Kidney epithelial cell (primary cell): ENCODE measurements around the gene NCKAP5. TPM values are rescaled to one million over a fixed set of nuclear protein-coding genes. Genes with fewer than 3 reads are reported as not detected.

ENCODE experiments used
- DNase-seq: peaks from one replicate; pipeline ENCODE4 v3.0.0-alpha.2; 2010; ENCODE audit warnings: low read depth
- H3K27me3 ChIP-seq: 2 replicates; pipeline ENCODE4 v1.6.0; 2011; ENCODE audit warnings: low read length; ENCODE audit not compliant: control insufficient read depth, insufficient read depth
- H3K36me3 ChIP-seq: 2 replicates; pipeline ENCODE4 v1.5.1; 2011; ENCODE audit warnings: low read length; ENCODE audit not compliant: control insufficient read depth, insufficient read depth
- H3K4me3 ChIP-seq: 2 replicates; pipeline ENCODE4 v1.5.1; 2011; ENCODE audit warnings: low read depth, mild to moderate bottlenecking, control low read depth, low read length
- total RNA-seq: library from RNA; depleted of rRNA; stranded (reverse); fragments of >200 nt; gene quantifications from 2 replicates; pipeline ENCODE4 v1.2.3, GENCODE V29; 2015
- TF ChIP-seq, protein P1 (sequence below): IDR thresholded peaks from 2 replicates; pipeline ENCODE4 v1.5.1; 2011; ENCODE audit warnings: mild to moderate bottlenecking, moderate library complexity, low read length, control low read depth, inconsistent platforms; ENCODE audit not compliant: insufficient read depth, poor library complexity, severe bottlenecking

The NCKAP5 gene
- total RNA-seq, 1 donor from 2014 or later, result 0.33 TPM

DNA sequence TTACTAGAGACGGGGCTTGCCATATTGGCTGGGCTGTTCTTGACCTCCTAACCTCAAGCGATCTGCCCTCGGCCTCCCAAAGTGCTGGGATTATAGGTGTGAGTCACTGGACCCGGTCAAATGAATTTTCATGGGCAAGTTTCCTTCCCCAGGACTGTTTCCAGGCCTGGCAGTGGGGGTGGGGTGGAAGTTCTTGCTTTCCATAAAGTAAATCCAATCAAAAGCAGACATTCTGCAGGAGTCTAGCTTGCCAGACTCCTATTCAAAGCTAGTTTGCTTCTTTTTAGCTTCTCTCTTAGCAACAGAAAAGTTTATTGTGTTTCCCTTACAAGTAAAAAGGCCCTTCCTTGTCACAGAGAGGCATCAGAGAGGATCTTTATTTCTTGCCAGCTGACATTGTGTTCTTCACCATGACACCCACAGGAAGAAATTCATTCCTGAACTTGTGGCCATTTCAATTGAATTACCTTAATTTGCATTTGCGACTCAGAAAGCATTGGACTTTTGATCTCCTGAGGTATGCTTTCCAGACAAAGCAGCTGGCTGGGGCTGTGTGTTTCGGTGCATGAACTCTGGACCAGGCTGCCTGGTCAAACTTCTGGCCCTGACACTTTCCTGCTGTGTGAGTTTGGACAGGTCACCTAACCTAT is 936.1 kb downstream of the NCKAP5 start:
- TF ChIP-seq, protein P1, sequence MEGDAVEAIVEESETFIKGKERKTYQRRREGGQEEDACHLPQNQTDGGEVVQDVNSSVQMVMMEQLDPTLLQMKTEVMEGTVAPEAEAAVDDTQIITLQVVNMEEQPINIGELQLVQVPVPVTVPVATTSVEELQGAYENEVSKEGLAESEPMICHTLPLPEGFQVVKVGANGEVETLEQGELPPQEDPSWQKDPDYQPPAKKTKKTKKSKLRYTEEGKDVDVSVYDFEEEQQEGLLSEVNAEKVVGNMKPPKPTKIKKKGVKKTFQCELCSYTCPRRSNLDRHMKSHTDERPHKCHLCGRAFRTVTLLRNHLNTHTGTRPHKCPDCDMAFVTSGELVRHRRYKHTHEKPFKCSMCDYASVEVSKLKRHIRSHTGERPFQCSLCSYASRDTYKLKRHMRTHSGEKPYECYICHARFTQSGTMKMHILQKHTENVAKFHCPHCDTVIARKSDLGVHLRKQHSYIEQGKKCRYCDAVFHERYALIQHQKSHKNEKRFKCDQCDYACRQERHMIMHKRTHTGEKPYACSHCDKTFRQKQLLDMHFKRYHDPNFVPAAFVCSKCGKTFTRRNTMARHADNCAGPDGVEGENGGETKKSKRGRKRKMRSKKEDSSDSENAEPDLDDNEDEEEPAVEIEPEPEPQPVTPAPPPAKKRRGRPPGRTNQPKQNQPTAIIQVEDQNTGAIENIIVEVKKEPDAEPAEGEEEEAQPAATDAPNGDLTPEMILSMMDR, result no peak
- no peaks in the 10 kb centered on the region for H3K27me3 ChIP-seq
- no peaks in the 10 kb centered on the region for H3K36me3 ChIP-seq
- peak; percentile 14 for DNase-seq
- no peak overlapping the region for H3K4me3 ChIP-seq

DNA sequence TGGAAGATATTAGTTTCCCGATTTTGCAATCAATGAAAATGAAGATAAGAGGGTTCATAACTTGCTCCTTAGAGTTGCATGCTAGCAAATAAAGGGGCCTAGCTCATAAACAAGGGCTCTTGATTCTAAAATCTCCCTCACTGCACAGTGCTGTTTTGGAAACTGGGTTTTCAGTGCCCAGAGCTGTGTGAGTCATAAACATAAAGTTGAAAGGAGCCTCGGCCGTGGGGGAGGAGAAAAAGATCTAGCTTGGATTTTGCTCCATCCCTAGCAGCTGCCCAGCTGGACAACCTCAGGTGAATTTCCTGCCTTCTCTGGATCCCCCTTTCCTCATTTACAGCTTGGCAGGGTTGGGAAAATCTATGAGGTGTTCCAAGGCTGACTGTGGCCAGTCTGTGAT is 940.7 kb downstream of the NCKAP5 start:
- no peak for DNase-seq
- H3K4me3 ChIP-seq, result no peak overlapping the region
- TF ChIP-seq, protein P1, result no peak

DNA sequence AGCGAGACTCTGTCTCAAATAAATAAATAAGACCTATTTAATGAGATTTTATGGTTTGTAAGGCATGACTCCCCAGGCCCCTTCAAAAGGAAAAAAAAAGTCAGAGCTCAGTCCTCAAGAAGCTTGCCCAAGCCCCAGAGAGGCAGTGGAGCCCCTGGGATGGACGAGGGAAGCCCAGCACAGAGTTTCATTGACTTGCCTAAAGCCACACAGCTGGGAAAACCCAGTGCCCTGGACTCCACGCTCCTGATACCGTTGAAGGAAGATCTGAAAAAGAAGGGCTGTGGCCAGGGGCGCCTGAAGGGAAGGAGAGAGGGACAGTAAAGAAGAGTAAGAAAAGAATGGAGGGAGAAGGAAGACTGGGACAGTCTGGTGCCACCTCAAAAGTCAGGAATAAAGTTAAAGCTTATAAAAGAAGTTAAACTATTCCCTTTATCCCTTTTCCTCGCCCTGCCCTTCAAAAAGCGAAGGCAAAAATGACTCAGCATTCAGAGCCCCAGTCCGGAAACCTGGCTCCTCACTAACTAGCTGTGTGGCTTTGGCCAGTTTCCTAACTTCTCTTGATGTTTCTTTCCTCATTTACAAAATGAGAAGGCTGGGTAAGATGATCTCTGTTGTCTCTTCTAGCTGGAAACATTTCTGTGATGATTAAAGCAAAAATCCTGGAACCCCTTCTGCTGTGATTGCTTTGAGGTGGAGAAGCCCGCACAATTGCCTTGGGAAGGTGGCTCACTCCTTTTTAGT is 945.0 kb downstream of the NCKAP5 start:
- no peaks in the 10 kb centered on the region for H3K27me3 ChIP-seq
- no peaks in the 10 kb centered on the region for H3K36me3 ChIP-seq
- DNase-seq, result no peak
- H3K4me3 ChIP-seq, result no peak overlapping the region
- TF ChIP-seq, protein P1, result no peak

More for the DNA sequence above, 940.7 kb downstream of the NCKAP5 start:
- Histone ChIP-seq H3K27me3 (no peaks in the 10 kb centered on the region), H3K36me3 (no peaks in the 10 kb centered on the region)
